Hindlimb muscle (tissue), 1 donor: Measurements from ENCODE around the gene FAM229A. TPM values are rescaled to one million over a fixed set of nuclear protein-coding genes. Genes with fewer than 3 reads are reported as not detected.
"Not testable (repeated sequence)": the region's sequence is repeated elsewhere in the genome, so short reads cannot be mapped to it uniquely, and the experiment has no call there.

Experiments
- DNase-seq: peaks from one replicate; pipeline ENCODE4 v3.0.0-alpha.2; 2013
- polyA plus RNA-seq: library from polyadenylated mRNA; unstranded; fragments of 120-200 nt; gene quantifications from one replicate; pipeline ENCODE4 v1.2.1, GENCODE V29; 2013; ENCODE audit not compliant: insufficient read length

The FAM229A gene, protein sequence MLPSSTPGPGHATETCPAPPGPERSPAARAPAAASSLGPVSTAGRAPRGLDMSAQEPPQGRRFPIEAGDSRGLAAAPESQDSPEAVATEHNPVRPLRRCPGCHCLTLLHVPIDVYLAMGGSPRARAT
- 7.4 TPM for polyA plus RNA-seq

DNA sequence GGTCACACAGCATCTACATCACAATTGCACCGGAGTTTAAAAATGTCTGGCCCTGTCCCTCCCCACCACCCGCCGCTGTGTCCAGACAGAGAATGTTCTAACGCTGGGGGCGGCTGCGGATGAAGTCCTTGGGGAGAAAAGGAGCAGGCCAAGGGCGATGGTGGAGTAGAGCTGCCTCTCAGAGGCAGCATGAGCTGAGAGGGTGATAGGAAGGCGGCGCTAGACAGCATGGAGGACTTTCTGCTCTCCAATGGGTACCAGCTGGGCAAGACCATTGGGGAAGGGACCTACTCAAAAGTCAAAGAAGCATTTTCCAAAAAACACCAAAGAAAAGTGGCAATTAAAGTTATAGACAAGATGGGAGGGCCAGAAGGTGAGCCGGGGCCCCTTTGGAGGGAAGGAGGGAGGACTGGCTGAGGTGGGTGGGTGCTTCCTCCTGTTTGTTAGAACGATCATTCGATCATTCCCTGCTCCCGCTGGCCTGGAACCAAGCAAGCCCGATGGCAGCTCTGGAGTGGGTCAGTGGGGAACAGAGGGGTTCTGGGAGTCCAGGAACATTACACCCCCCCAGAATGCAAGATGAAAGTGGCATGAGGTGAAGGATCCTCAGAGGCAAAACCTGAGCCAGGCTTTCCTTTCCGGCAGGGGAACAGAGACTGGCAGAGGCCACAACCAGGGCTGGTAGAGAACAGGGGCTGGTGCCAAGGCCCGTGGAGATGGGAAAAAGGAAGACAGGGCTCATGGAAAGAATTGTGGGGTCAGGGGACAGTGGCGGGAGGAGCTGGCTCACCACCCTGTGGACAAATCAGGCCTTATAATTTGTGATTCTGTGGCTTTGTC is at the start of gene FAM229A, which contains the start of gene TSSK3:
Gene FAM229A (minus strand): TSS at position 12 of the 840 bp plus-strand sequence. CDS start 394 bp downstream, outside the sequence.
Gene TSSK3 (plus strand): TSS at position 66 of the 840 bp plus-strand sequence. CDS start 163 bp downstream, at position 229.
- DNase-seq, result no peak

DNA sequence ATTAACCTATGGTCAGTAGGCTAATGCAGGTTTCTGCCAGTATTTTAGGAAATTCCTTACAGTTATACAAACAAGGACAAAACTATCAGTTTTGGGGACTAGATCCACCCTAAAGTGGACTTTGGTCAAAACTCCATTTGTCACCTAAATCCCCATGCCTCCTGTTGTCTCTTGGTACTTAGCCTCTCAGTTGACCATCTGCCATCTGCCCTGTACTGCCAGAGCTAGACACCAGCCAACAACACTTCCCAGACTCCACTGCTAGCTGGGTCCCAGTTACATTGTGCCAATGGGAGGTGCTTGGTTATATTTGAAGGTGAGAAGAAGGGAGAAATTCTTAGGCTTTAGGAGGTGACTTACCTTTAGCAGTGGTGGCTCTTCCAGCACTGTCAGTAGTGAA is 49.0 kb upstream of the FAM229A start:
- no peak for DNase-seq

DNA sequence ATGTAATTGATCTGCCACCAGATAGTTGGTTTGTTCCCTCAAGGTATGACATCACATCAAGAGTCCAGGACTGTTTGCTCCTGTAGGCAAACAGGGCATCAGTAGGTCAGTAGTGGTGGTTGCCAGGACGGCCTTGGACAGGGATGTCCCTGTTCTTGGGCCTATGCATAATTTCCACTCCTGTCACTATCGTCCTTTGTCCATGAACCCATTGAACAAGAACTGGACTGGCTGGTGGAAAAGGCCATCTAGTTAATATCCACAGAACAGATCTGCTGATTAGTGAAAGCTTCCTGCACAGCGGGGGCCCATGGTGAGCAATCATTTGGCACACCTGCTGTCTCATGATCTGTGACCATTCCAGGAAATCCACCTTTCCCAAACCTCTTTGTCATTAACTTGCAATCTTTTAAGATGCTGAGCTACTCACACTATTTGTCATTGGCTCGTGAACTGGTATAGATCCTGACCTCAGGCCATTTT is 44.4 kb upstream of the FAM229A start:
- no peak for DNase-seq

DNA sequence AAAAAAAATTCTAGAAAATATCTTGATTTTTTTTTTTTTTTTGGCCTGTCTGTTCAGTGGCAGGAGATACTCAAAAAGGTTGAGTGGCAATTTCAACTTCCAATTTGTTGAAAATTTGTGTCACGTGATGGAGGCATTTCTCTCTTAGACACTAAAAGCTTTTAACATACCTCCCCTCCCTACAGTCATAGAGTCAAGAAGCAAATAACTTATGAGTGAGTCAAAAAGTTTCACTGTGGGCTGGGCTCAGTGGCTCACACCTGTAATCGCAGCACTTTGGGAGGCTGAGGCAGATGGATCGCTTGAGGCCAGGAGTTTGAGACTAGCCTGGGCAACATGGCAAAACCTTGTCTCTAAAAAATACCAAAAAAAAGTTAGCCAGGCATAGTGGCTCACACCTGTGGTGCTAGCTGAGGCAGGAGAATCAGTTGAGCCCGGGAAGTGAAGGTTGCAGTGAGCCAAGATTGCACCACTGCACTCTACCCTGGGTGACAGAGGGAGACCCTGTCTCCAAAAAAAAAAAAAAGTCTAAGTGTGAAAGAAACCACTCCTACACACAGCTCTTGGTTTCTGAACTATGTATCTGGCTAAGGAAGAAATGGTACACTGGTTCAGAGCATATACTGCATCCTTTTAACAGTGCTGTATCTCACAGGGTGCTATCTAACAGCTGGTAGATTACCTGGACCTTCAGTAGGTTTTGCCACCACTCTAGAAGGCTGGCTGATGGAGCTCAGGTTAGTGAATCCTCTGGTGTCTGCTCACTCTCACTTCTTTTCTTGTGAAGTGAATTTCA is 43.6 kb upstream of the FAM229A start:
- no peak for DNase-seq

DNA sequence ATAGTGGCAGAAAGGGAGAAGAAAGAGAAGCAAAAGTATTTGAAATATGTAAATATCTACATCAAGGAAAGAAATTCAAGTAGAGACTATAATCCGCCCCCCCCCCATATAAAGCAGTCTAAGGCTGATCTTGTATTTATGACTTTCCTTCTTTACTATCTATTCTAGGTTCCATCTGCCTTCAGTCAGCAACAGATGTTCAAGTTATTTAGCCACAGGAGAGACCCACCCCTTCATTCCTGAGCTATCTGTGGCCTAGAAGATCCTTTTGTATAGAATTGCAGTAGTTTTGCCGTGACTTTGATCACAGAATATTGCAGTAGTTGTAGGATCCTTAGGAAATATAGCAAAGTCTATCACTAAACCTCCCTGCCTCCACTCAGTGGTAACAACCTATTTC is 42.7 kb upstream of the FAM229A start:
- DNase-seq, result no peak

DNA sequence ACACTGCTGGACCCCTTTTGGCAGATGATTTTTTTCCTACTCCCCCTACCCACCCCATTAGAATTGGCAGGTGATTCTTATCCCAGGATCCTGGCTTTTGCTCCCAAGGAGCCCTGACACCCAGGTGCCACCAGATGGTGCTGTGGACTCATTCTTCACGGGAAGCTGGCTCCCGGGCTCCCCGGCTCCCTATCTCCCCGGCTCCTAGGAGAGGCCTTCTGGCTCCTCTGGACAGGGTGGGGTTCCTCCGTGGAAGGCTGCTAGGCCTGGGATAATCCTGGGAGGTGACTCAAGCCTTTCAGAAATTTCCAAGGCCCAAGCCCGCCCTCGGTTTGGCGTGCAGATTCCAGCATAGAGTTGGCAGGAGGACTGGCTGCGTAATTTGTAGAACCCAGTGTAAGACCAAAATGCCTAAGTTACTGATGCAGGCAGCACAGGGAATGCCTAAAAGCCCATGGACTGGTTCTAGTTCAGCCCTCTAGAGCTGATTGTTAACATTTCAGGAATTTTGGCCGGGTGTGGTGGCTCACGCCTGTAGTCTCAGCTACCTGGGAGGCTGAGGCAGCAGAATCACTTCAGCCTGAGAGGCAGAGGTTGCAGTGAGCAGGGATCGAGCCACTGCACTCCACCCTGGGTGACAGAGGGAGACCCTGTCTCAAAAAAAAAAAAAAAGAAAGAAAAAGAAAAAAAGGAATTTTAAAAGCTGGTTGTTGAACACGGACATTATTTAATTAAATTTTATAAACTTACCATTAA is 38.8 kb upstream of the FAM229A start:
- peak; percentile 76 for DNase-seq

DNA sequence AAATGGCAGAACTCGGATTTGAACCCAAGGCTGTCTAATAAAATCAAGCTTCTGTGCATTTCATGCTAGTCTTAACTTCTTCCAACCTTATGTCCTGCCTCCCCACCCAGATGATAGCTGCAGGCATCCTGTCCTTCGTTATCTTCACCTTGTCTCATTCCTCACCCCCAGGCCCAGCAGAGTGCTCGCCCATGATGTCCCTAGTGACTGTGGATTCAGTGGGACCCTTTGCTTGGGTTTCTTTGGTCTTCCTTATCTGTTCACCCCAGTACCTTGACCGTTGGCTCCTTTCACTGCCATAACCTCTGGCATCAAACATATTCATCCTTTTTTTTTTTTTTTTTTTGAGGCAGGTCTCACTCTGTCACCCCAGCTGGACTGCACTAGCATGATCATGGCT is 37.6 kb upstream of the FAM229A start:
- no peak for DNase-seq

DNA sequence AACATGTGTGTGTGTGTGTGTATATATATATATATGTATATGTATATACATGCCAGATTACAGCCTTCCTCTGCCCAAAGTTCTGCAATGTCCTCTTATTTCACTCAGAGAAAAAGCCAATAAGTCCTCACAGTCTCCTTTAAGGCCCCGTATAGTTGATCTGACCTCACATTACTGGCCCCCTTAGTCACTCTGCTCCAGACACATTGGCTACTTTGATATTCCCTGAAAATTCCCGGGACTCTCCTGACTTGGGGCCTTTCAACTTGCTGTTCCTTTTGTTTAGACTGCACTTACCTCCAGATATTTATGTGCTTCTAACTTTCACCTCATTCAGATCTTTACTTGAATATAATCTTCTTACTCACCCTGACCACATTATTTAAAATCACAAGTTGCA is 36.1 kb upstream of the FAM229A start:
- DNase-seq, result no peak

DNA sequence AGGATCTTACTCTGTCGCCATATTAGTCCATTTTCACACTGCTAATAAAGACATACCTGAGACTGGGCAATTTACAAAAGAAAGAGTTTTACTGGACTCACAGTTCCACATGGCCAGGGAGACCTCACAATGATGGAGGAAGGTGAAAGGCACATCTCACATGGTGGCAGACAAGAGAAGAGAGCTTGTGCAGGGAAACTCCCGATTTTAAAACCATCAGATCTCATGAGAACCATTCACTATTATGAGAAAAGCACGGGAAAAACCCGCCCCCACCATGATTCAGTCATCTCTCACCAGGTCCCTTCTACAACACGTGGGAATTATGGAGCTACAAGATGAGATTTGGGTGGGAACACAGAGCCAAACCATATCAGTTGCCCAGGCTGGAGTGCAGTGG is 34.2 kb upstream of the FAM229A start:
- not testable (repeated sequence) for DNase-seq

DNA sequence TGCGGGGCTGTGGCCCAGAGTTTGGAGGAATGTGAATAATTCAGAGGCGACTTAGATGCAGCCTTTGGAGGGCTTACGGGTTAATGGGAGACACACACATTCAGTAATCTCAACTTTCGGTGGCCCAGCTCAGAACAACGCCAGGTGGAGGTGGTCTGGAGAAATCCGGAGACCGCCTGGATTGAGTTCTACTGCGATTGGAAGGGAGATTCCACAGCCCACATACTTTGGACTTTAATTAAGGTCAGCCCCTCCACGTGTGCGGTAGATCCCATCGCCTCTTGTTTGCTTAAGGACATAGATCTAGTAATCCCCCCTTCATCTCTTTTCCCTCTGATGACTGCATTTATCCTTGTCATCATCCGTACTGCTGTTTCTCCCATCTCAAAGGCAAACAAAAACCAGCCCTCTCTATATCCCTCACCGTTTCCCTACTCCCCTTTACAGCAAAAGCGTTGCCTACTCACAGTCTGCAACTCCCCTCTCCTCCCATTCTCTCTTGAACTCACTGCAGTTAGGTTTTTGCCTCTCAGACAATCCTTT is 32.7 kb upstream of the FAM229A start:
- DNase-seq, result peak; percentile 56

DNA sequence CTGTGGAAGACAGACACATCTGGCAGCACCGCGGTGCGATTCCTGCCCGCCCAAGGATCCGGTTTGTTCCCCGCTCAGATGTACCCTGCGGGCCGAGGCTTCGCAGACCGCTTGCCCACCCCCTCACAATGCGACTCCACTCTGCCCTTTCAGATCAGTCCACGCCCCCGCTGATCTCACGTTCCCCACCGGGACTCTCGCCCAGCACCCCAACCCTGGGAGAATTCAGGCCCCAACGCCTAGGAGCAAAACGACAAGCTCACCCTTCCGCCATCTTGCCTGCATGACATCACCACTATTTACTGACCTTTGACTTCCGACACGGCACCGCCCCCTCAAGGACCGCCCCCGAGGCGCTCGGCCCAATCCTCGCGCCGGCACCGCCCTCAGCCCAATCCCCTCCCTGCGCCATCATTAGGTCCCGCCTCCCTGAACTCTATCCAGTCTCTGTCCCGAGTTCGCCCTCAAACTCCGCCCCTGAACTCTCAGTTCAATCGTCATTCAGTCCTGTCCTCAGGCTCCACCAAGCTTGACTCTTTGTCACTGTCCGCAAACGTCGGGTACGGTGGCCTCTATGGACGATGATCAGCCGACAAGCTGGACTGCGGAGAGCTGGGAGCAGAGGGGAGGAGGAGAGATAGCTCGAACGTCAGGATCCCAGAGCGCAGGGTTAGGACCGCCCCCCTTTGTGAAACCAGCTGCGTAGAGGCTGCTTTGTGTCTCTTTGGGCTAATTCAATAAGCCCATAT is 32.0 kb upstream of the FAM229A start, which contains the start of gene BSDC1:
Gene BSDC1 (minus strand): TSS at position 301 of the 749 bp plus-strand sequence. CDS start 27 bp downstream, at position 274.
- DNase-seq, result peak; percentile 98

DNA sequence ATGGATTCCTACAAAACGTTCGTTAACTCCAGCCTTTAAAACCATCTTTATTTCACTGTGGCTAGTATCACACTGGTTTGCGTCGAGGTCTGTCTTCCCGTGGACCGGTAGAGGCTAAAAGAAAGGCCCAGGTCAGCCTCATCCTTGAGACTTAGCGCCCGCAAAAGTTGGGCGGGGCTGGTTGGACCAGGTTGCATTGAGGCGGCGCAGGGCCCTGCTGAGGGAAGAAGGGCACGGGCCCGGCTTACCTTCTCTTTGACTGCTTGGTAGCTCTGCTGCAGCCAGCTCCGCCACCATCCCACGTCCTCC is 31.5 kb upstream of the FAM229A start:
- no peak for DNase-seq

DNA sequence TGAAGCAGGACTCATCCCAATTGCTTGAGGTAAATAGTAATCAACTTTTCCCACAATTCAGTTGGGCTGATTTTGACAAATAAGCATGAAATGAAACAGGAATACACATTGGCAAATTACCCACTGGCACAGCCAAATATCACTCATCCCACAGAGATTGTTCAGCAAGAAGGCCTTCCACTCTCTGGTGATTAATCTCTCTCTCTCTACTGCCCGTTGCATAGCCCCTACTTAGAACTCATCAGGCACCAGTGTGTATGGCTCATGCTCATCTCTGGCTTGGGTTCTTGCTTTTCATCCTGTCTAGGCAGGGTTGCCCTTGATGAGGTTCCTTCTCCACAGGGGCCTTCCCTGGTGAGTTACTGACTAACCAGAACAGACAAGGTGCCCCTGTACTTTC is 30.9 kb upstream of the FAM229A start:
- no peak for DNase-seq

DNA sequence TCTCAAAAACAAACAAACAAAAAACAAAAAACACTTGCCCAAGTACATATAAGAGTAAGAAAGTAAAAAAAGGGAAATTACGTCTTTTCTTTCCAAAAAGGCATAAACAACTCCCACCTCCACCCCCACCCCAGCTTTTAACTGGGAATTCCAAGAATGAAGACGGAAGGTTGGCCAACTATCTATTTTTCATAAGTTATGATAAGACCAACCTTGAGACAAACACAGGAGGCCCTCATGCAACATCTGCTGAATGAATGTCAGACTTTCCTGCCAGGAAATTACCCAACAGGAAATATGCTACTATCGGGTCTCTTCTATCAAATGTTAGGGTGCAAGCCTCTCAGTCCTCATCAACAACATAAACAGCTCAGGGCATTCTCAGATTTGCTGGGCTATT is 30.0 kb upstream of the FAM229A start:
- DNase-seq, result no peak

DNA sequence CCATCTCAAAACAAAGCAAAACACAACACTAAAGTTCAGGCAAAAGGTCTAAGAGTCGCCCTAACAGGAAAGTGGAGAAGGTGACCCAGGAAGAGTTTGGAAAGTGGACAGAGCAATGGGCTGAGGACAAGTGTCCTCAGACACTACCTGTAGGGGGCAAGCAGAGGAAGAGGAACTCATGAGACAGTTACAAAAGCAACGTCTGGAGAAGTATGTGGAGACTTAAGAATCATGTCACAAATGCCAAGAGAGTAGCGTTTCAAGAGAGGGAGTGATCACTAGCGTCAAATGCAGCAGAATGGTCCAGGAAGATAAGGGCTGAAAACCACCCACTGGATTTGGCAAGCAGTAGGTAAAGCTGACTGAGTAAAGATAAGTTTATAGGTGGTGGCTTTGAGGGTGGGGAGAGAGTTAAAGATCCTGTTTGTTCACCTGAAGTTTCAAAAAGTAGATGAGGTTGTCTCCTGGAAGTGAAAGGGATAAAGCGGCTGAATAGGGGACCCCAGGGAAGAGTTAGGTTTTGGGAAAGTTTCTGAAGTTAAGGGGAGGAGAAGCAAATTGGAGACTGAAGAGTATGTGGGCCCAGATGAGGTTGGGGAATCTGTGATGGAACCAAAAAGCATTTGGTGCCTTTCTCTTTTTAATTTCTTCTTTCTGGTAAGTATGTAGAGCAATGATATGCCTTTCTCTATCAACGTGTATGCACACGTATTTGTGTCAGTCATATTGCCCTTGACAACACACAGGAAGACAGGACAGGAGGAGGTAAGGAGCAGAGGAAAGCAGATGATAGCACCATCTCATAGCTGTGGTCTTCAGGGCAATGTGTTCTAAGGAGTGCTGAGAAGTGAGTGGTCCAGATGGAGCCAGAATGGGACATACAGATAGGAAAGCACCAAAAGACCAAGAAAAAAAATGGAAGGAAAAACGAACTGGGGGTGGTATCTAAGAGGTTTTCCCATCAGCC is 28.9 kb upstream of the FAM229A start:
- DNase-seq, result no peak

DNA sequence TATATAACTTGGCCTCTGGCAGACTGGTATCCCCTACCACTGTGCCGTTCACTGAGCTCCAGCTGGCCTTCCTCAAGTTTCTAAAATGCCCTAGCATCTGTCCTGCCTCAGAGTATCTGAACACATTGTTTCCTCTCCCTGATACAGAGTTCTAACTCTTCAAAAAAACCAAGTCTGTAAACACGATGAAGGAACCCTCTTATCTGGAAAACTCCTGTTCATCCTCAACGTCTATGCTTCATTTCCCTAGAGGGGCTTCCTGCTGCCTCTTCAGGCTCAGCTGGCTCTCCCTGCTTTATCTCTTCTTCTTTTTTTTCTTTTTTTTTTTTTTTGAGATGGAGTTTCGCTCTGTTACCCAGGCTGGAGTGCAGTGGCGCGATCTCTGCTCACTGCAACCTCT is 26.4 kb upstream of the FAM229A start:
- no peak for DNase-seq

DNA sequence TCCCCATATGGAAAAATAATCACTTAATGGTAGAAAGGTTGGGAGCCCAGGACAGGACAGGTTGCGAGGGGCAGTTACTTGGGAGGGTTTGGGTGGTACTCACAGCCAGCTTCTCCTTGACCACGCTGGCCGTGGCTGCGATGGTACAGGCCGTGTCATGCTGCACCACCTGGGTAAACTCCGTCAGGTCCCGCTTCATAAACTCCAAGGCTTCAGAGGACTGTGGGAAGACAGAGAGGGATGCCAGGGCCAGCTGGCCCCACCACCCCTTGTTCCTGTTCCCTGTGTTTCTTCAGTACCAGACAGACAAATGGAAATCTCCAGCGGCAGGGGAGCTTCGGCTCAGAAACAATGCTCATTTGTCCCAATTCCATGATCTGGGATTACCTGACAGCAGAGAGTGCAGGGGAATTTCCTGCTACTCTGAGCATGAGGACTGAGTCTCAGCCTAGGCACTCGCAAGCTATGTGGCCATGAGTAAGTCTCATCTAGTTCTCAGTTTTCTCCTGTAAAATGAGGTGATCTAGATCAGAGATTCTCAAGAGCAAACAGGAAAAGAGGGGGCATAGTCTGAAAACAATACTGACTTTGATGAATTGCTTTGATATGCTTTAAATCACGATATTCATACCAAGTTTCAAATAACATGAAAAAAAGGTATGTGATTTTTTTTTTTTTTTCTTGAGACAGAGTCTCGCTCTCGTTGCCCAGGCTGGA is 24.5 kb upstream of the FAM229A start:
- no peak for DNase-seq

DNA sequence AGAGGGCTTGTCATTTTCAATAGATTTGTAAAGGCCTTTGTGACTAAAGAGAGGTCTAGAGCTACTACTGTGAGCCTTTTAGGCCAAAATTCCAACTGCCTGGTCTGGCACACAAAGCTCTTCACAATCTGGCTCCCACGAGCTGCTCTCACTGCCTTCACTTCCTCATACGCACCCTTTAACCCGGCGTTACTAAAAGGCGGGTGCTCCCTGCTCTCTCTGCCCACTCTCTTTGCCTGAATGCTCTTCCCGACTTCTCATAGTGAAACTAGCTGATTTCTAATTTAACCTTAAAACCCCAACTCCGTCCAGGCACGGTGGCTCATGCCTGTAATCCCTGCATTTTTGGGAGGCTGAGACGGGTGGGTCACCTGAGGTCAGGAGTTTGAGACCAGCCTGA is 17.8 kb upstream of the FAM229A start:
- DNase-seq, result no peak

DNA sequence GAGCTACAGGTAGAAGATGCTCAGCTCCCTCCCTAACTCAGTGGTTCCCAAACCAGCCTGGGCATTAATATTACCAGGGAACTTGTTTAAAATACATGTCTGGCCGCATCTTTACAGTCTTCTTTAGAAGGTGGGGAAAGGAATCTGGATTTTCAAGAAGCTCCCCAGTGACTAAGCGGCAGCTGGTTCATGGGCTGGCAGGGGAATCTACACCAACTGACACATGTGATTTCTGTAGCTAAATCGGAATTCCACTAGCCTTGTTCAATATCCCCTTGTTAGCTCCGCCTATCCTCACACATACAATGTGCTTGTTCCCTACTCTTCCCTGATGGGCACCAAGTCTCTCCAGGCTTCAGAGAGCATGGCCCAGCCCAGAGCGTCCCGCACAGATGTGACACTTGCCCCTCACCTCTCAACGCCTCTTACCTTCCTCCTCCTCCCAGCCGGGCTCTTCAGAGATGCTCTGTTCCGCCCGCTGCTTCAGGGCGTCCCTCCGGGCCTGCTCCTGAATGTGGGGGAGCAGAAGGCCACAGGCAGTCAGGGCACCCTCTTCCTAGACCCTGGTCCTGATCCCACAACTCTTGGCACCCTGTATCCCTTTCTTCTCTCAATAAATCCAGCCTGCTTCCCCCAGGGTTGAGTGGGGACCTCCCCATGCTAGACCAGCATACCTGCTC is 15.4 kb upstream of the FAM229A start:
- DNase-seq, result no peak
